Inferior parietal cortex (tissue), 1 donor: ENCODE results near the gene MAP2K2.

ENCODE experiments used
- DNase-seq: peaks from one replicate; pipeline ENCODE4 v3.0.0-alpha.2; 2016; ENCODE audit errors: extremely low spot score

Gene MAP2K2

GRCh38 chr19:4099041-4099764 lies 24.7 kb downstream of the MAP2K2 start:
- DNase-seq, result no peak

- DNase-seq, result no peak
Observed at GRCh38 chr19:4098493-4098892, 25.4 kb downstream of the MAP2K2 start.

GRCh38 chr19:4097501-4097900 lies 26.4 kb downstream of the MAP2K2 start:
- no peak for DNase-seq

- no peak for DNase-seq
Observed at GRCh38 chr19:4096049-4096892, 27.7 kb downstream of the MAP2K2 start.

GRCh38 chr19:4095488-4095844 lies 28.5 kb downstream of the MAP2K2 start:
- no peak for DNase-seq

- DNase-seq, result no peak
Observed at GRCh38 chr19:4094761-4095487, 29.0 kb downstream of the MAP2K2 start.

- no peak for DNase-seq
Observed at GRCh38 chr19:4094291-4094690, 29.6 kb downstream of the MAP2K2 start.

- DNase-seq, result no peak
Observed at GRCh38 chr19:4093643-4094175, 30.2 kb downstream of the MAP2K2 start.

- DNase-seq, result no peak
Observed at GRCh38 chr19:4090356-4091220, 33.3 kb downstream of the MAP2K2 start.

GRCh38 chr19:4089946-4090345 lies 34.0 kb downstream of the MAP2K2 start:
- DNase-seq, result no peak

GRCh38 chr19:4089400-4089908 lies 34.5 kb downstream of the MAP2K2 start:
- DNase-seq, result no peak

GRCh38 chr19:4088975-4089374 lies 34.9 kb downstream of the MAP2K2 start:
- DNase-seq, result no peak

- DNase-seq, result no peak
Observed at GRCh38 chr19:4087787-4088679, 35.9 kb downstream of the MAP2K2 start.

- DNase-seq, result no peak
Observed at GRCh38 chr19:4086411-4086867, 37.5 kb downstream of the MAP2K2 start.

- DNase-seq, result no peak
Observed at GRCh38 chr19:4084547-4084877, 39.4 kb downstream of the MAP2K2 start.

- no peak for DNase-seq
Observed at GRCh38 chr19:4083677-4084546, 40.0 kb downstream of the MAP2K2 start.

GRCh38 chr19:4082172-4082571 lies 41.8 kb downstream of the MAP2K2 start:
- no peak for DNase-seq

- DNase-seq, result no peak
Observed at GRCh38 chr19:4081441-4082129, 42.3 kb downstream of the MAP2K2 start.
